ENCODE data around the gene MKI67.
"Not testable (repeated sequence)": the region's sequence is repeated elsewhere in the genome, so short reads cannot be mapped to it uniquely, and the experiment has no call there.

Gene MKI67

GRCh38 chr10:128147669-128148068 lies 21.4 kb upstream of the MKI67 start:
- DNase-seq (ENCODE audit: low spot score): no peak

GRCh38 chr10:128147064-128147463 lies 20.8 kb upstream of the MKI67 start:
- DNase-seq (ENCODE audit: low spot score): no peak

- no peak for DNase-seq (ENCODE audit: low spot score)
Measured at GRCh38 chr10:128144547-128144946, 18.3 kb upstream of the MKI67 start.

GRCh38 chr10:128143531-128143930 lies 17.3 kb upstream of the MKI67 start:
- no peak for DNase-seq (ENCODE audit: low spot score)

- DNase-seq (ENCODE audit: low spot score): no peak
Measured at GRCh38 chr10:128140425-128140824, 14.2 kb upstream of the MKI67 start.

DNA sequence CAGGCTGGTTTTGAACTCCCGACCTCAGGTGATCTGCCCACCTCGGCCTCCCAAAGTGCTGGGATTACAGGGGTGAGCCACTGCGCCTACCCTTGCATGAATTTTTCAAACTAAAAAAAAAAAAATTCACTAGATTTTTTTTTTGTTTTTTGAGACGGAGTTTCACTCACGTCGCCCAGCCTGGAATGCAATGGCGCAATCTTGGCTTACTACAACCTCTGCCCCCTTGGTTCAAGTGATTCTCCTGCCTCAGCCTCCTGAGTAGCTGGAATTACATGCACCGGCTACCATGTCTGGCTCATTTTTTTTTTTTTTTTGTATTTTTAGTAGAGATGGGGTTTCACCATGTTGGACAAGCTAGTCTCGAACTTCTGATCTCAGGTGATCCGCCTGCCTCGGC lies 12.2 kb upstream of the MKI67 start:
- not testable (repeated sequence) for DNase-seq (ENCODE audit: low spot score)

DNA sequence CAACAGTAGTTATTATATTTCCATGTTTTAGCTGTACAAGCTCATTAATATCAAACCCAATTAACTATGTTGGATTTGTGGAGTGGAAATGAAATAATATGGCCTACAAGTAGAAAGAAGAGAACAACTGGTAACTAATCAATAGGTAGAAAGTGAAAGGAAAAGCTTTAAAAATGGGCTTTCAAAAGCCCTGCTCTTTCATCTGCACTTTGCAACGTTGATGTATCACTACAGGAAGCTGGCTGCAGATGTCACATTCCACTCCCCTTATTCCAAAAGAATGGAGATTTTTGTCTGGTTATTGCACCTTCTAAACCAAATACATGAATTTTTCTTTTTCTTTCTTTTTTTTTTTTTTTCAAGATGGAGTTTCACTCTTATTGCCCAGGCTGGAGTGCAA lies 11.7 kb upstream of the MKI67 start:
- DNase-seq (ENCODE audit: low spot score): no peak

- no peak for DNase-seq (ENCODE audit: low spot score)
Measured at GRCh38 chr10:128130051-128130450, 3.8 kb upstream of the MKI67 start.

GRCh38 chr10:128128582-128128981 lies 2.4 kb upstream of the MKI67 start:
- DNase-seq (ENCODE audit: low spot score): no peak

DNA sequence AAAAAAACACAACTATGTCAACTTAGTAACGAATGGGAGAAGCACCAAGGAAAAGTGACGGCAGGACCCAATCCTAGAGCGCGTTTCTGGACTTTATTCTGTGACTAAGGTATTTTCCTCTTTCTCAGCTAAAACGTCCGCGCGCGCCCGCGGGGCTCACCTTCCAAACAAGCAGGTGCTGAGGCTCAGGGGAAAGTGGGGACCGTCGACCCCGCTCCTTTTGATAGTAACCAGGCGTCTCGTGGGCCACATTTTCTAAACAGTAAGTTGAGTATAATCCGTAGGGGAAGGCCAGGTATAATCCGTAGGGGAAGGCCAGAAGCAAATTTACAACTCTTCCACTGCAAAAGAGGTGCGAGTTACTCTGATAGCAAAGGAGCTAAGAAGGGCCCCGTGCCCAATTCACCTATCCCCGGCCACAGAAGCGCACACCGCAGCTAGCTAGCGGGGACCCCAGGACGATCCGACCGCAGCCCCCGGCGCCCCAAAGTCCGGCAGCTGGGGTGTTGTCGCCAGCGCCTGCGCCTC lies 743 bp downstream of the MKI67 start:
- no peak for DNase-seq (ENCODE audit: low spot score)

GRCh38 chr10:128124813-128125403 lies 1.3 kb downstream of the MKI67 start:
- peak; percentile 22 for DNase-seq (ENCODE audit: low spot score)

DNA sequence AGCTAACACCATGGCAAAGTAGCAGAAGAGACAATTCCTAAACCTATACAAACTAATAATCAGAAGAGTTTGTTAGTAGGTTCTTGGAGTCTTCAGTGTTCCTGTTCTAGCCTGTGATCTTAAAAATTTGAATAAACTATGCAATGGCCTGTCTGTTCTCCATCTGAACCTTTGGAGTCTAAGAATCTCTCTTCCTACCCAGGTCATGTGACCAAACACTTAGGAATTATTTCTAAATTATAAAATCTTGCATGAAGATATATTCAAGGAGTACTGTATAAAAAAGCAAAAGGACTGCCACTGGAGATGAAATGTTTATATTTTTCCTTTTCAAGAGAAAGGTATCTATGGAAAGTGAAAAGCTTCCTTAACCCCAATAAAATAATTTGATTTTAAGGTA lies 2.4 kb downstream of the MKI67 start:
- no peak for DNase-seq (ENCODE audit: low spot score)

GRCh38 chr10:128122931-128123330 lies 3.3 kb downstream of the MKI67 start:
- DNase-seq (ENCODE audit: low spot score): no peak

DNA sequence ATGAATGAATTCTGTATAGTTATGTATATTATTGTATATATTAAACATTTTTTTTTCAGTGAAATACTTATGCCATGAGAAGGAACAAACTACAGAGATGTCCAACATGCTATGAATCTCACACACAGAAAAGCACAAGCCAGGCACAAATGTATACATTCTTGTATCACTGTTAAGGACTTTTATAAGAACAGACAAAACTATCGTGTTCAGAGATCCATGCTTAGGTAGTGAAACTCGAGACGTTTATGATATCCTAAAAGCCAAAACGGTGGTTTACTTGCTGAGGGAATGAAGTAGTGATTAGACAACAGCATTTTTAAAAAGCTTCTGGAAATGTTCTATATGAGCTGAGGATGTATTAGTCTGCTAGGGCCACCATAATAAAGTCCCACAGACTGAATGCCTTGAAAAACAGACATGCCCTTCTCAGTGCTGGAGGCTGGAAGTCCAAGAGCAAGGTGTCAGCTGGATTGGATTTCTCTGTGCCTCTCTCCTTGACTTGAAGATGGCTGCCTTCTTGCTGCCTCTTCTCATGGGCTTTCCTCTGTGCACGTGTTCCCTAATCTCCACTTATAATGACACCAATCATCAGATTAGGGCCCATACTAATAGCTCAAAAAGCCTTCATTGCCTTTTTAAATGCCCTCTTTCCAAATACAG lies 4.3 kb downstream of the MKI67 start:
- DNase-seq (ENCODE audit: low spot score): peak; percentile 30

DNA sequence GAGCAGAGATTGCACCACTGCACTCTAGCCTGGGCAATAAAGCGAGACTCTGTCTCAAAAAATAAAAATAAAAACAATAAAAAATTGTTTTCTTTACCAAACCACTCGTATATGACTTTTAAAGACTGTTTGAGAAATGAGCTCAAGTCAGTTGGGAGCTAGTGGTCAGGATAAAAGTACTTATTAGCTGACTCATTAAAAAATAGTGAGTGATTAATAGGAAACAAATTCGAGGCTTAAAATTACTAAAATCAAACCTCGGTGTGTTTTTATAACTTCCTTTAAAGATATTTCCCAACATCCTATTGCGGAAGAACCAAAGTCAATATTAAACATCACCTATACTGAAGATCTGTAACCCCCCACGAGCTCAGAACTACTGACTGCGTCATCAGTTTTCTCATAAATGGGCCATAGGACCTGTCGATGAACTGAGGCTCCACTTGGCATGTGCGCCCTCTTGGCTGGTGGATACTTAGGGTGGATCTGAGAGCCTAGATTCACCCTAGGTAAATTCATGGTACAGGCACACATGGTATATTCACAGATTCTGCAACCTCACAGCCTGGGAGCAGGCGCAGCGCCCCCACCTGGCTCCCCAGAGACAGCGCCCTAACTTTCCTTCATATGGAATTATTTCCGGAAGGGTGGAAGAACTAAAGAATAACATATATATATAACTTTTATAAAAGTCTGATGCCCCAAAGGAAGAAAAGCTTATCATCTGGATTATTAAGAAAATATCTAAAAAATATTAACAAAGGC lies 9.2 kb downstream of the MKI67 start:
- DNase-seq (ENCODE audit: low spot score): no peak

DNA sequence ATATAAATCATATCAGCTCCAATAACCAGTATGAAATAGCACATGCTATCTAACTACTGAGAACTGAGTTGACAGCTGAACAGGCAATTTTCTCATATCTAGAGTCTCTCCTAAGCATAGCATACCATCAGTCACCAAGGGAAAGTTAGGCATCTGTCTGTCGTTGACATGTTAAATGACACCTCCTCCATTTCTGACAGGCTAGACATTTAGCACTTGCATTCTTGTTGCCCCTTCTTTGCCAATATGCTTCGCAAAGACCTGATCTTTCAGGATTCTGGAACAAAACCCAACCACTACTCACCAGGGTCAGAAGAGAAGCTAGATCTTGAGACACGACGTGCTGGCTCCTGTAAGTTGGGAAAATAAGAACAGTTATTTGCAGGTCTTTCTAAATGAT lies 10.0 kb downstream of the MKI67 start:
- no peak for DNase-seq (ENCODE audit: low spot score)

GRCh38 chr10:128115356-128115755 lies 10.9 kb downstream of the MKI67 start:
- no peak for DNase-seq (ENCODE audit: low spot score)

DNA sequence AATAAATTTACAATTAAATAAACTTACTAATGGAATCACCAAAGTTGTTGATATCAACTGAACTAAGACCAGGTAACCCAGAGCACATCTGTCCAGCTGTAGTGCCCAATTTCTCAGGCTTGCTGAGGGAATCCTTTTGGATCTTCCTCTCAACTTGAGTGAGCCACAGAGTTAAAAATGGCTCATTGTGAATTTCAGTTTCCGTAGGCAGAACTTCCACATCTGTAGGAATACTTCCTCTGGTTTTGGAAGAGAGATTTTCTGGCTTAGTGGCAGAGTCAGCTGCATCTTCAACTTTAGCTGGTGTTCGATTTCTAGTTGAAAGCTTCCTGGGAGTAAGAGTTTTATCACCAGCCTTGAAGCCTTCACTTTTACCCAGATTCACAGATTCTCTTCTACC lies 11.3 kb downstream of the MKI67 start:
- no peak for DNase-seq (ENCODE audit: low spot score)

DNA sequence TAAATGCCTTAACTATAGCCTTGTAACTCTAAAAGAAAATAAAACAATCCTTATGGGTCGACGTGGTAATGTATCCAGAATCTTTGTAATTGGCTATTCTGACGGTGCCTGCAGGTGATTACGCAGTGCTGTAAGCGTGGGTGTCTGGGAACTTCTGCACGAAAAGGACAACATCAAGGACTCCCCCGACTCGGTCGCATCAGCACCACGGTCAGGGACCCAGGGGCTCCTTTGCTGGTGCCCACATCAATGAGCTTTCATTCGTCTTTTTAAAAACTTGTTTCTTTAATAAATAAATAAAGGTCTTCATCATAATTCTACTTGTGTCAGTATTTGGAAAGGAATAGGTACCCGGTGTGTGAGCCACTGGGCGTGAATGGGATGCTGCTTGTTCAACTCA lies 13.2 kb downstream of the MKI67 start:
- DNase-seq (ENCODE audit: low spot score): no peak

DNA sequence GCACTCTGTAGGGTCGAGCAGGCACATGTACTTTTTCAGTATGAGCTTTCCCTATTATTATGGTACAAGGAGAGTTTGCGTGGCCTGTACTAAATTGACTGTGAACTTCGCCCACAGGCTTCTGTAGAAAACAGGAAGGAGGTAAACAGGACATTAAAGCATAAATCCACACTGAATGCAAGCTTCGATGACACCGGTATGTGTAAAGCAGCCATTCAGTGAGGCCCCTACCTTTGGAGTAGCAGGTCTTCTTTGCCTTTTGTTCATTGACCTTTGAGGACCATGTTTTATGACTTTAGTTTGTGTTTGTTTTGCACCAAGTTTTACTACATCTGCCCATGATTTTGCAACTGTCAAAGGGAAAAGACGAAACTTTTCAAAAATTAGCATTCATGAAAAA lies 14.5 kb downstream of the MKI67 start:
- DNase-seq (ENCODE audit: low spot score): no peak

GRCh38 chr10:128110339-128110738 lies 15.9 kb downstream of the MKI67 start:
- DNase-seq (ENCODE audit: low spot score): no peak

DNA sequence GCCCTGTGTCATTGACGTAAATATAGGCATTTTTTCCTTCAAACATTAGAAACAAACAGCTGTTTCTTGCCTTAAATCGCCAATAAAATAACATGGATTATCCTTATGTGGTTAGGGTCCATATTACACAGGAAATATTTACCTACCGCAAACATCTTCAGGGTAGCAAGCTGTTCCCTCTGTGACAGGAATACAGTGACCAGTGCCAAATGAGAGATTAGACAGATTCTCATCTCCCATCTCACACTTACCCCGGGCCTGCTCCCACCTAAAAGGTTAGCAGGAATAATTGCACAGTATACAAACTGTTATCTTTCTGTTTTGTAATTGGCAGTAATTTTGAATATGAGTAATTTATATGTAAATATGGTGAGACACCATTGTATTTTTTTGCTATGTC lies 16.5 kb downstream of the MKI67 start:
- DNase-seq (ENCODE audit: low spot score): no peak

DNA sequence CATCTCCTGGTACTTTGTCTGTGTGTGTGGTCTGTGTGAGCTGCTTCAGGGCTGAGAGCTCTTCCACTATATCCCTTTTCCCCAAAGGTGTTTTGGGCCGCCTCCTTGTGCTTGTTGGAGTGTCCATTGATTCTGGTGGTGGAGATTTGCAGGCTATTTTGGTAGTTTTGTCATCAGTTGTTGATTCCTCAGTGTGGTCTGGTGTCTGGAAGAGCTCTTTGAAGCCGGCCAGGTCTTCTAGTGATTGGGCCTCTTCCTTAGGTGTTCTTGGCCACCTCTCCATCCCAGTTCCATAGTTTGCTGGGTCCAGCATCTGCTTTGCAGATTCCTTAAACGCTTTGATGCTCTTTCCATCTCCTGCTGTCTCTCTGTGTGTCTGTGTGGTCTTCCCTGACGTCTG lies 20.8 kb downstream of the MKI67 start:
- DNase-seq (ENCODE audit: low spot score): no peak

Data from D341Med (cell line).